GM12801 (cell line): ENCODE measurements around the gene IRF2BP2.

Experiments used
- CTCF ChIP-seq: IDR thresholded peaks from one replicate; pipeline ENCODE4 v1.5.1; 2011; ENCODE audit warnings: control low read depth; ENCODE audit not compliant: insufficient read length; ENCODE audit errors: extremely low read depth

The IRF2BP2 gene

GRCh38 chr1:234559902-234560676, 49.9 kb downstream of the IRF2BP2 start:
- TF ChIP-seq CTCF, result no peak

- TF ChIP-seq CTCF, result no peak
These were observed 50.7 kb downstream of the IRF2BP2 start for GRCh38 chr1:234559152-234559901.

- TF ChIP-seq CTCF, result no peak
These were observed 51.6 kb downstream of the IRF2BP2 start for GRCh38 chr1:234558330-234558836.

GRCh38 chr1:234556245-234556943, 53.6 kb downstream of the IRF2BP2 start:
- no peak for TF ChIP-seq CTCF

GRCh38 chr1:234555390-234556024, 54.5 kb downstream of the IRF2BP2 start:
- no peak for TF ChIP-seq CTCF

- no peak for TF ChIP-seq CTCF
These were observed 55.2 kb downstream of the IRF2BP2 start for GRCh38 chr1:234554698-234555311.
